Prostate gland (tissue), 2 donors: Measurements from ENCODE around the gene SLC39A11. TPM values are rescaled to one million over a fixed set of nuclear protein-coding genes. Genes with fewer than 3 reads are reported as not detected.

ENCODE experiments used
- DNase-seq: peaks from one replicate; pipeline ENCODE4 v3.0.0-alpha.2; 2019; ENCODE audit warnings: low spot score
- H3K27ac ChIP-seq, 2 donors: fragments of 200-600 bp; sonication (generic); 2 replicates each; pipeline ENCODE4 v1.5.1; 2017 to 2019
- H3K27me3 ChIP-seq: fragments of 200-600 bp; sonication (generic); replicated peaks from 2 replicates; pipeline ENCODE4 v1.5.1; 2019; ENCODE audit not compliant: insufficient read depth
- H3K36me3 ChIP-seq, 2 donors: fragments of 200-600 bp; sonication (generic); 1 replicate in 1 of 2; 2 replicates in 1 of 2; pipeline versions ENCODE4 v1.5.1 to v1.8.1; 2017 to 2019
- H3K4me1 ChIP-seq: fragments of 200-600 bp; sonication (generic); replicated peaks from 2 replicates; pipeline ENCODE4 v1.5.1; 2019
- H3K4me3 ChIP-seq, 2 donors: fragments of 200-600 bp; sonication (generic); 2 replicates each; pipeline ENCODE4 v1.5.1; 2017 to 2019
- H3K9me3 ChIP-seq: fragments of 200-600 bp; sonication (generic); 2 replicates; pipeline ENCODE4 v1.5.1; 2017
- CTCF ChIP-seq, 4 experiments: fragments of 200-600 bp in 2 of 4; fragments of 450-650 bp in 2 of 4; sonication (generic) in 2 of 4; IDR thresholded peaks; 1 replicate in 3 of 4; 2 replicates in 1 of 4; pipeline ENCODE4 v1.5.1; 2016 to 2019; ENCODE audit warnings: antibody characterized with exemption in 4 of 4, mild to moderate bottlenecking in 2 of 4, moderate library complexity in 2 of 4
- POLR2A ChIP-seq: fragments of 450-650 bp; IDR thresholded peaks from one replicate; pipeline ENCODE4 v1.6.1; 2016; ENCODE audit warnings: antibody characterized with exemption, mild to moderate bottlenecking
- POLR2AphosphoS5 ChIP-seq: sonication (generic); formaldehyde crosslinking; IDR thresholded peaks from one replicate; pipeline ENCODE4 v1.6.1; 2017; ENCODE audit warnings: antibody characterized with exemption
- WGBS: methylation state at CpG from one replicate; pipeline ENCODE4 v1.1.5; 2018; 5-methylcytosine and 5-hydroxymethylcytosine counted together
- intact Hi-C: fragments of 100-400 bp; cut with DNase I; formaldehyde crosslinking; loops from one replicate; pipeline ENCODE4 v1.14.2; 2022
- total RNA-seq, 2 donors: library from RNA; depleted of rRNA; stranded (reverse); fragments of >200 nt; gene quantifications; one replicate each; pipeline ENCODE4 v1.1.0, GENCODE V29; 2016

SLC39A11 gene
- total RNA-seq, 2 donors from 2014 or later, result 15.1 to 29.7 TPM

- TF ChIP-seq POLR2AphosphoS5 (no peak), CTCF (IDR thresholded peaks at IDR 0.05) (no peak), POLR2A (no peak)
- Histone ChIP-seq H3K9me3 (no peaks in the 10 kb centered on the region), H3K36me3 (no peaks in the 10 kb centered on the region), H3K4me1 (no peaks in the 10 kb centered on the region), H3K27me3 (no peaks in the 10 kb centered on the region), H3K4me3 (no peak overlapping the region), H3K27ac (no peak overlapping the region)
- WGBS, result 86% methylated on average over 12 of the region's 12 CpGs
- DNase-seq, result no peak
- intact Hi-C loops, result no loop called here
These were observed 414.6 kb downstream of the SLC39A11 start for GRCh38 chr17:72677714-72678390.

- H3K4me3 ChIP-seq, result no peak overlapping the region
- intact Hi-C loops, result no loop called here
- no peaks in the 10 kb centered on the region for H3K36me3 ChIP-seq
- no peaks in the 10 kb centered on the region for H3K9me3 ChIP-seq
- no peaks in the 10 kb centered on the region for H3K27me3 ChIP-seq
- DNase-seq, result no peak
- TF ChIP-seq CTCF (IDR thresholded peaks at IDR 0.05), result no peak
- TF ChIP-seq POLR2A, result no peak
- no peak for TF ChIP-seq POLR2AphosphoS5
- WGBS, result 92% methylated on average over 2 of the region's 2 CpGs
- no peaks in the 10 kb centered on the region for H3K4me1 ChIP-seq
- no peak overlapping the region for H3K27ac ChIP-seq
These were observed 415.4 kb downstream of the SLC39A11 start for GRCh38 chr17:72677108-72677507.

- no peak for DNase-seq
- H3K27ac ChIP-seq, result no peak overlapping the region
- WGBS, result 87% methylated on average over 4 of the region's 4 CpGs
- no peaks in the 10 kb centered on the region for H3K36me3 ChIP-seq
- TF ChIP-seq POLR2A (no peak), CTCF (IDR thresholded peaks at IDR 0.05) (no peak), POLR2AphosphoS5 (no peak)
- intact Hi-C loops, result no loop called here
- no peaks in the 10 kb centered on the region for H3K9me3 ChIP-seq
- H3K4me1 ChIP-seq, result no peaks in the 10 kb centered on the region
- no peak overlapping the region for H3K4me3 ChIP-seq
- H3K27me3 ChIP-seq, result no peaks in the 10 kb centered on the region
These were observed 419.8 kb downstream of the SLC39A11 start for GRCh38 chr17:72672729-72673128.

GRCh38 chr17:72671016-72671415 is 421.5 kb downstream of the SLC39A11 start:
- Histone ChIP-seq H3K9me3 (no peaks in the 10 kb centered on the region), H3K27me3 (no peaks in the 10 kb centered on the region), H3K4me1 (no peaks in the 10 kb centered on the region), H3K36me3 (no peaks in the 10 kb centered on the region), H3K27ac (no peak overlapping the region), H3K4me3 (no peak overlapping the region)
- TF ChIP-seq POLR2AphosphoS5 (no peak), CTCF (IDR thresholded peaks at IDR 0.05) (no peak), POLR2A (no peak)
- DNase-seq, result no peak
- intact Hi-C loops, result no loop called here
